ENCODE measurements around the gene SFTPB.

DNA sequence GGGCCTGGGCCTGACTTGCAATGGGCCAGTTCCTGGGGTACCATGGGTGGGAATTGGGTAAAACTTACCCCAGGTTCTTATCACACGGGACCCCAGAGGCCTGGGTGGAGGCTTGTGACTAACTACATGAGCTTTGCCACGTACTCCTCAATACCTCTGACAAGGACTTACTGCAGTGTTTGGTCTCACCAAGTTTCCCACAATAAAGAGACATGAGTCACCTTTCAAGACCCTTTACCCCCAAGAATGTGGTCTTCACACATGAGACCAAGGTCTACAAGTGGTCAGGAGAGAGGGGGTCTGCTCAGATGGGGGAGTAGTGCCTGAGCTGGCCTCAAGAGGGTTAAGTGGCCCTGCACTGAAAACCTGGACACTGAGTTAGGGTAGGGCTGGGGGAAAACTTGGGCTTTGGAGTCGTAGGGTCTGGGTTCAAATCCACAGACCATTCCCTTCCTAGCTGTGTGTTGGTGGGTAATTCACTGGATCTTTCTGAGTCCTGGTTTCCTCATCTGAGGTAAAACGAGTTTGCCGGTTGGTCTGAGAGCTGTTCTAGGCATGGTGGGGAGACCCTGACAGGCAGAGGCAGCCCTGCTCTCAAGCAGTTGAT is 24.1 kb upstream of the SFTPB start:
- TF ChIP-seq, protein P1, sequence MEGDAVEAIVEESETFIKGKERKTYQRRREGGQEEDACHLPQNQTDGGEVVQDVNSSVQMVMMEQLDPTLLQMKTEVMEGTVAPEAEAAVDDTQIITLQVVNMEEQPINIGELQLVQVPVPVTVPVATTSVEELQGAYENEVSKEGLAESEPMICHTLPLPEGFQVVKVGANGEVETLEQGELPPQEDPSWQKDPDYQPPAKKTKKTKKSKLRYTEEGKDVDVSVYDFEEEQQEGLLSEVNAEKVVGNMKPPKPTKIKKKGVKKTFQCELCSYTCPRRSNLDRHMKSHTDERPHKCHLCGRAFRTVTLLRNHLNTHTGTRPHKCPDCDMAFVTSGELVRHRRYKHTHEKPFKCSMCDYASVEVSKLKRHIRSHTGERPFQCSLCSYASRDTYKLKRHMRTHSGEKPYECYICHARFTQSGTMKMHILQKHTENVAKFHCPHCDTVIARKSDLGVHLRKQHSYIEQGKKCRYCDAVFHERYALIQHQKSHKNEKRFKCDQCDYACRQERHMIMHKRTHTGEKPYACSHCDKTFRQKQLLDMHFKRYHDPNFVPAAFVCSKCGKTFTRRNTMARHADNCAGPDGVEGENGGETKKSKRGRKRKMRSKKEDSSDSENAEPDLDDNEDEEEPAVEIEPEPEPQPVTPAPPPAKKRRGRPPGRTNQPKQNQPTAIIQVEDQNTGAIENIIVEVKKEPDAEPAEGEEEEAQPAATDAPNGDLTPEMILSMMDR (IDR thresholded peaks at IDR 0.05): no peak
- no peak for TF ChIP-seq POLR2A (IDR thresholded peaks at IDR 0.05)

Measured in heart left ventricle (tissue), 13 donors.